Muscle layer of colon (tissue), 2 donors: ENCODE data around the gene SH2D4B.

Experiments used
- H3K27ac ChIP-seq: one replicate; pipeline ENCODE4 v1.7.0; 2013; ENCODE audit warnings: low read depth, mild to moderate bottlenecking, low read length, moderate library complexity
- H3K27me3 ChIP-seq, 2 donors: one replicate each; pipeline ENCODE4 v1.7.0; 2013; ENCODE audit warnings: low read length in 2 of 2, mild to moderate bottlenecking in 2 of 2; ENCODE audit not compliant: insufficient read depth in 2 of 2, control insufficient read depth in 1 of 2
- H3K36me3 ChIP-seq: one replicate; pipeline ENCODE4 v1.7.0; 2013; ENCODE audit warnings: mild to moderate bottlenecking, low read length; ENCODE audit not compliant: insufficient read depth
- H3K4me1 ChIP-seq: one replicate; pipeline ENCODE4 v1.7.0; 2013; ENCODE audit warnings: mild to moderate bottlenecking, low read length; ENCODE audit not compliant: insufficient read depth
- H3K4me3 ChIP-seq, 2 donors: one replicate each; pipeline ENCODE4 v1.7.0; 2013; ENCODE audit warnings: low read length in 2 of 2, low read depth in 1 of 2, mild to moderate bottlenecking in 1 of 2, moderate library complexity in 1 of 2
- H3K9ac ChIP-seq: one replicate; pipeline ENCODE4 v1.7.0; 2013; ENCODE audit warnings: low read length
- H3K9me3 ChIP-seq: one replicate; pipeline ENCODE4 v1.7.0; 2013; ENCODE audit warnings: mild to moderate bottlenecking, low read length
- donor health status: abdominal sarcoma.
- donor health status: Adenocarcinoma of cecum.

SH2D4B gene

GRCh38 chr10:80519936-80520650 lies 17.6 kb upstream of the SH2D4B start:
- Histone ChIP-seq H3K4me3 (no peak overlapping the region), H3K27me3 (no peaks in the 10 kb centered on the region), H3K4me1 (no peaks in the 10 kb centered on the region), H3K9me3 (no peaks in the 10 kb centered on the region), H3K36me3 (peaks cover 40% of the 10 kb centered on the region), H3K9ac (no peak overlapping the region), H3K27ac (no peak overlapping the region)

GRCh38 chr10:80520661-80521470 lies 16.8 kb upstream of the SH2D4B start:
- peaks cover 38% of the 10 kb centered on the region for H3K36me3 ChIP-seq

GRCh38 chr10:80522756-80523363 lies 14.8 kb upstream of the SH2D4B start:
- H3K9me3 ChIP-seq, result no peaks in the 10 kb centered on the region
- H3K4me3 ChIP-seq, result no peak overlapping the region
- H3K36me3 ChIP-seq, result peaks cover 18% of the 10 kb centered on the region
- no peaks in the 10 kb centered on the region for H3K4me1 ChIP-seq
- H3K27ac ChIP-seq, result no peak overlapping the region
- H3K9ac ChIP-seq, result no peak overlapping the region
- no peaks in the 10 kb centered on the region for H3K27me3 ChIP-seq

More at GRCh38 chr10:80520661-80521470, 16.8 kb upstream of the SH2D4B start:
- no peak overlapping the region for H3K9ac ChIP-seq
- no peak overlapping the region for H3K27ac ChIP-seq
- H3K9me3 ChIP-seq, result no peaks in the 10 kb centered on the region
- no peaks in the 10 kb centered on the region for H3K4me1 ChIP-seq
- H3K27me3 ChIP-seq, result no peaks in the 10 kb centered on the region
- H3K4me3 ChIP-seq, result no peak overlapping the region

GRCh38 chr10:80523773-80524172 lies 13.9 kb upstream of the SH2D4B start:
- Histone ChIP-seq H3K9me3 (no peaks in the 10 kb centered on the region), H3K4me1 (no peaks in the 10 kb centered on the region), H3K27ac (no peak overlapping the region), H3K9ac (no peak overlapping the region), H3K4me3 (no peak overlapping the region), H3K27me3 (no peaks in the 10 kb centered on the region), H3K36me3 (peaks cover 9% of the 10 kb centered on the region)

DNA sequence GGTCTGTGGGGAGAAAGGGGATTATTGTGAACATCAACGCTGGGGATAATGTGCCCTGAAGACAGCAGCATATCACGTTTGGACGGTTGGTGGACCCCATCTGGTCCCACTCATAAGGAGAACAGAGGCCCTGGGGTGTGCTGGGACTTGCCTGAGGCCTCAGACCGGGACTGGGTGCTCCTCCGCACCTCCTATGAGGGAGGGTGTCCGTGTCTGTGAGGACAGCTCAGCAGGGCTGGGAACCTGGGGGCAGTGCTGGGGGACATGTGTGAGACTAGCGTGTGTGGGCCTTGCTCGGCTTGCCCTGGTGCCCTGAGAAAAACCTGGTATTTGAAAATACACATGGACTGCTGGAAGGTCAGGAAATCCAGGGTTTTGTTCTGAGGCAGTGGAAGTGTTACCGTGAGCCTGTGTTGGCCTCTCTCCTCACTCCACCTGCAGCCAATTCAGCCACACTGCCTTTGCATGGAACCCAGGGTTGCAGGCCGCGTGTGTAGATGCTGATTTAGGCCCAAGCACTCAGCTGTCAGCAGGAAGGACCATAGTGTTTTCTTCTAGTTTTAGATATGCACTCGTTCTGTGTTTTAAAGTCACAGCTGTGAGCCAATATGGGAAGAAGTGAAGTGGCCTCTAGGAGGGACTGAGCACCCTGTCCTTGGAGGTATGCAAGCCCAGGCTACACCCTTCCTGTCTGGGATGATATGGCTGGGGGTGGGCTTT lies 13.4 kb upstream of the SH2D4B start:
- Histone ChIP-seq H3K36me3 (peaks cover 3% of the 10 kb centered on the region), H3K9ac (no peak overlapping the region), H3K4me1 (no peaks in the 10 kb centered on the region), H3K4me3 (no peak overlapping the region), H3K27ac (no peak overlapping the region), H3K27me3 (no peaks in the 10 kb centered on the region), H3K9me3 (no peaks in the 10 kb centered on the region)

GRCh38 chr10:80526218-80526617 lies 11.5 kb upstream of the SH2D4B start:
- Histone ChIP-seq H3K27ac (no peak overlapping the region), H3K27me3 (no peaks in the 10 kb centered on the region), H3K36me3 (no peaks in the 10 kb centered on the region), H3K4me1 (no peaks in the 10 kb centered on the region), H3K9me3 (no peaks in the 10 kb centered on the region), H3K9ac (no peak overlapping the region), H3K4me3 (no peak overlapping the region)

DNA sequence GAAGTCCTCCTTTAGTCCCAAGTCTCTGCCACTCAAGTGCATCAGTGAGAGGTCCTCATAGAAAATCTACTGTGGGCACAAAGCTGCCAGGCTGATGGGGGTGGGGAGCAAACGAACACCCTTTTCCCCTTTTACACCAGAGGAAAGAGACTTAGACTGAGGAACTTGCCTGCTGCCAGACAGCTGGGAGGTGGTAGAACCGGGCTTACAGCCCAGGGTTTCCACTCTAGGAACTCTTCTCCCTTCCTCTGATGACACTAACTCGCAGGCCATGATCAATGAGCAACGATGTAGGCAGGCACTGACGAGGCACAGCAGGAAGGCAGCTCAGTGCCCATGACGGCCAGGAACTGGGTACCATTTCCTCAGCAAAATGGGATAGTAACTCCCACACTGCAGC lies 11.0 kb upstream of the SH2D4B start:
- H3K36me3 ChIP-seq, result no peaks in the 10 kb centered on the region
- no peak overlapping the region for H3K9ac ChIP-seq
- no peaks in the 10 kb centered on the region for H3K9me3 ChIP-seq
- H3K4me3 ChIP-seq, result no peak overlapping the region
- no peaks in the 10 kb centered on the region for H3K27me3 ChIP-seq
- H3K27ac ChIP-seq, result no peak overlapping the region
- H3K4me1 ChIP-seq, result no peaks in the 10 kb centered on the region

- Histone ChIP-seq H3K9me3 (no peaks in the 10 kb centered on the region), H3K4me1 (no peaks in the 10 kb centered on the region), H3K27ac (no peak overlapping the region), H3K27me3 (no peaks in the 10 kb centered on the region), H3K9ac (no peak overlapping the region), H3K36me3 (no peaks in the 10 kb centered on the region), H3K4me3 (no peak overlapping the region)
These were observed 9.5 kb upstream of the SH2D4B start for GRCh38 chr10:80528185-80528700.

GRCh38 chr10:80528901-80529300 lies 8.8 kb upstream of the SH2D4B start:
- no peak overlapping the region for H3K4me3 ChIP-seq
- H3K27ac ChIP-seq, result no peak overlapping the region
- no peaks in the 10 kb centered on the region for H3K9me3 ChIP-seq
- no peak overlapping the region for H3K9ac ChIP-seq
- no peaks in the 10 kb centered on the region for H3K36me3 ChIP-seq
- no peaks in the 10 kb centered on the region for H3K4me1 ChIP-seq
- H3K27me3 ChIP-seq, result no peaks in the 10 kb centered on the region

- Histone ChIP-seq H3K27me3 (no peaks in the 10 kb centered on the region), H3K4me1 (no peaks in the 10 kb centered on the region), H3K27ac (no peak overlapping the region), H3K4me3 (no peak overlapping the region), H3K9me3 (no peaks in the 10 kb centered on the region), H3K9ac (no peak overlapping the region), H3K36me3 (no peaks in the 10 kb centered on the region)
These were observed 8.1 kb upstream of the SH2D4B start for GRCh38 chr10:80529604-80530003.

DNA sequence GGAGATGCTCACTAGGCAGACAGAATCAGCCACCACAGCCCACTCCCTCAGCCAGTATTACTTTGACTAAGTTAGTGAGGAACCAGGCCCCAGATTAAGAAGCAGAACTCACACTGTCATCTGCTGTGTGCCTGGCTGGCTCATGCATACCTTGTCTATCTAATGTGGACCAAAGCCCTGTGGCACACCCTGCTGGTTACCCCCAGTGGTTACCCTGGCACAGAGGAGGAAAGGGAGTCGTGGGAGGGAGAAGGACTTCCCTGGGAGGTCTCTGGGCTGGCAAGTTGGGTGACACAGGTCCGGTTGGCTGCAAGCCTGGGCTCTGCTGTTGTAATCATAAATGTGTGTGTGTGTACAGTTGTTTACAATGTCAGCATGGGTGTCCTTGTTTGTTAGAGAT lies 7.5 kb upstream of the SH2D4B start:
- Histone ChIP-seq H3K4me3 (no peak overlapping the region), H3K4me1 (no peaks in the 10 kb centered on the region), H3K9ac (no peak overlapping the region), H3K9me3 (no peaks in the 10 kb centered on the region), H3K27ac (no peak overlapping the region), H3K36me3 (no peaks in the 10 kb centered on the region), H3K27me3 (no peaks in the 10 kb centered on the region)
